ENCODE results near the gene MPRIP. TPM values are rescaled to one million over a fixed set of nuclear protein-coding genes. Genes with fewer than 3 reads are reported as not detected.

Gene MPRIP
- total RNA-seq, 4 donors from 2014 or later, result 68.7 to 168 (median 99.7) TPM

GRCh38 chr17:17084317-17084835, 42.1 kb downstream of the MPRIP start:
- no peak for TF ChIP-seq CTCF (IDR thresholded peaks at IDR 0.05; ENCODE audit: low read depth)

GRCh38 chr17:17084941-17085340, 42.7 kb downstream of the MPRIP start:
- TF ChIP-seq CTCF (IDR thresholded peaks at IDR 0.05; ENCODE audit: low read depth), result no peak

- no peak for TF ChIP-seq CTCF (IDR thresholded peaks at IDR 0.05; ENCODE audit: low read depth)
These were observed 44.3 kb downstream of the MPRIP start for GRCh38 chr17:17086585-17086984.

GRCh38 chr17:17087424-17088015, 45.3 kb downstream of the MPRIP start:
- no peak for TF ChIP-seq CTCF (IDR thresholded peaks at IDR 0.05; ENCODE audit: low read depth)

GRCh38 chr17:17088086-17088485, 45.8 kb downstream of the MPRIP start:
- no peak for TF ChIP-seq CTCF (IDR thresholded peaks at IDR 0.05; ENCODE audit: low read depth)

- no peak for TF ChIP-seq CTCF (IDR thresholded peaks at IDR 0.05; ENCODE audit: low read depth)
These were observed 46.6 kb downstream of the MPRIP start for GRCh38 chr17:17088541-17089525.

All from subcutaneous adipose tissue (tissue), 4 donors.